GM21737 (cell line): ENCODE results near the gene NSA2.

ENCODE experiments used
- ATAC-seq: cut with Tn5 transposase; IDR thresholded peaks from one replicate; pipeline ENCODE4 v1.9.1; 2021; ENCODE audit warnings: mild to moderate bottlenecking, moderate library complexity; ENCODE audit not compliant: unreplicated experiment

Gene NSA2

DNA sequence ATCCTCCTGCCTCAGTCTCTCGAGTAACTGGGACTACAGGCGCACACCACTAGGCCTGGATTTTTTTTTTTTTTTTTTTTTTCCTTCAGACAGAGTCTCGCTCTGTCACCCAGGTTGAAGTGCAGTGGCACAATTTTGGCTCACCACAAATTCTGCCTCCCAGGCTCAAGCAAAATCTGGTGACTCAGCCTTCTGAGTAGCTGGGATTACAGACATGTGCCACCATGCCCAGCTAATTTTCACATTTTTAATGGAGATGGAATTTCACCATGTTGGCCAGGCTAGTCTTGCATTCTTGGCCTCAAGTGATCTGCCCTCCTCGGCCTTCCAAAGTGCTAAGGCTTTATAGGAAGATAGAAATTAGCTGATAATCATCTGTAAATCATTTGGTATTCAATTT, 43.9 kb downstream of the NSA2 start:
- ATAC-seq = no peak

DNA sequence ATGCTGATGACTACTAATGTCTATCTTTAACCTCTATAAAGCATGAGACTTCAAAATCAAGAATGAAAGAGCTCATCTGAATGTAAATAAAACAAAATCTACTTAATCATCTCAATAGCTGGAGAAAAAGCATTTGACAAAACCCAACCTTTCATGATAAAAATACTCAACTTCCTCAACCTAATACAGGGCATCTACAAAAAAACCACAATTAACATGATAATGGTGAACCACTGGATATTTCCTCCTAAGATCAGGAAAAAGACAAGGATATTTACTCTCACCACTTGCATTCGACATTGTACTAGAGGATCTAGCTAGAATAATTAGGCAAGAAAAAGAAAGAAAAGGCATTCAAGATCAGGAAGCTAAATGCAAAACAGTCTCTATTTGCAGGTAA, 49.8 kb downstream of the NSA2 start:
- ATAC-seq = no peak

GRCh38 chr5:74822288-74822687, 55.2 kb downstream of the NSA2 start:
- ATAC-seq = no peak

- ATAC-seq = no peak
Observed at GRCh38 chr5:74829413-74829812, 62.4 kb downstream of the NSA2 start.
